ENCODE results near the gene PXN. TPM values are rescaled to one million over a fixed set of nuclear protein-coding genes. Genes with fewer than 3 reads are reported as not detected.
A peak's percentile ranks its signal among the peaks of the same experiment; 100 is the strongest.
"Not testable (repeated sequence)": the region's sequence is repeated elsewhere in the genome, so short reads cannot be mapped to it uniquely, and the experiment has no call there.

Gene PXN
- total and polyA plus RNA-seq, 2 experiments from 2014 or later = 87.2 to 134 TPM

GRCh38 chr12:120196363-120196762 is 69.2 kb downstream of the PXN start:
- no peak for TF ChIP-seq EZH2 (IDR thresholded peaks at IDR 0.05; ENCODE audit: insufficient read depth, poor library complexity, severe bottlenecking)
- TF ChIP-seq EZH2phosphoT487 (IDR thresholded peaks at IDR 0.05; ENCODE audit: insufficient read depth, low read depth) = no peak
- Histone ChIP-seq H3K4me3 (no peak overlapping the region), H3K27me3 (replicated peaks; ENCODE audit: insufficient read depth) (no peaks in the 10 kb centered on the region), H3F3A (ENCODE audit: insufficient read depth) (peaks cover 65% of the 10 kb centered on the region), H3K9ac (peak overlapping the region; percentile 96), H4K20me1 (ENCODE audit: insufficient read depth) (no peaks in the 10 kb centered on the region; the same call in 1 of the 2 replicates), H3K36me3 (ENCODE audit: low read depth) (peaks cover 39% of the 10 kb centered on the region), H3K9me3 (ENCODE audit: low read depth) (no peaks in the 10 kb centered on the region), H3K9me2 (ENCODE audit: insufficient read depth) (no peaks in the 10 kb centered on the region), H3K4me1 (ENCODE audit: insufficient read depth) (peaks cover 52% of the 10 kb centered on the region), H2AFZ (no peak overlapping the region), H3K27ac (peak overlapping the region; percentile 93), H3K79me2 (ENCODE audit: insufficient read depth) (peaks cover 88% of the 10 kb centered on the region), H3K4me2 (ENCODE audit: unreplicated experiment) (no peak overlapping the region)
- no peak for DNase-seq
- in situ Hi-C loops (cut with MboI) = no loop called here
- 62 to 67% methylated on average over 1 of the region's 1 CpG for whole genome bisulfite sequencing, 2 experiments (ENCODE audit: low coverage in 1 of 2, low lambda C conversion rate in 2 of 2, missing lambda C conversion rate in 2 of 2)

- no peak for TF ChIP-seq EZH2 (IDR thresholded peaks at IDR 0.05; ENCODE audit: insufficient read depth, poor library complexity, severe bottlenecking)
- no peak for TF ChIP-seq EZH2phosphoT487 (IDR thresholded peaks at IDR 0.05; ENCODE audit: insufficient read depth, low read depth)
- Histone ChIP-seq H3K36me3 (ENCODE audit: low read depth) (peaks cover 41% of the 10 kb centered on the region), H4K20me1 (ENCODE audit: insufficient read depth) (no peaks in the 10 kb centered on the region; the same call in 1 of the 2 replicates), H3K4me1 (ENCODE audit: insufficient read depth) (peaks cover 52% of the 10 kb centered on the region), H3K27me3 (replicated peaks; ENCODE audit: insufficient read depth) (no peaks in the 10 kb centered on the region), H2AFZ (peak within 1 kb of the TSS; percentile 44), H3K4me3 (peak within 1 kb of the TSS; percentile 83), H3K79me2 (ENCODE audit: insufficient read depth) (peaks cover 92% of the 10 kb centered on the region), H3F3A (ENCODE audit: insufficient read depth) (peaks cover 61% of the 10 kb centered on the region), H3K9ac (peak within 1 kb of the TSS; percentile 96), H3K4me2 (ENCODE audit: unreplicated experiment) (peak within 1 kb of the TSS; percentile 94), H3K27ac (peak within 1 kb of the TSS; percentile 93), H3K9me2 (ENCODE audit: insufficient read depth) (no peaks in the 10 kb centered on the region), H3K9me3 (ENCODE audit: low read depth) (no peaks in the 10 kb centered on the region)
- in situ Hi-C loops (cut with MboI) = no loop called here
- DNase-seq = peak; percentile 91
- WGBS, 2 experiments (ENCODE audit: low coverage in 1 of 2, low lambda C conversion rate in 2 of 2, missing lambda C conversion rate in 2 of 2) = 2 to 3% methylated on average over 56 to 60 of the region's 62 CpGs
Observed at GRCh38 chr12:120194534-120195395, 70.8 kb downstream of the PXN start, which contains the start of gene GCN1. GCN1 (minus strand) TSS chr12:120194715; CDS start chr12:120194697, 18 bp downstream.

DNA sequence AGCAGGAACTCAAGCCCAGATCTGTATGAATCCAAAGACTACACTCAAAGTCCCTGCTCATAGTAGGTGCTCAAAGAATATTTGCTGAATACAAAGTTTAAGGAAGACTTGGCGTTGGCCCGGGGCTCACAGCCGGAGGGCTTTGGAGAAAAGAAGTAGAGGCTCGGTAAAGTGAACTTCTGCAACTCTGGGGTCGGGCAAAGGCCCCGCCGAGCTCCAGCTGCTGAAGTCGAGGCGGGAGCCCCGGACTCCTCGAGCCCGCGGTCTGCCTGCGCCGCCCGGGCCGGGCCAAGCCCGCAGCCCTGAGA is 71.3 kb downstream of the PXN start:
- Histone ChIP-seq H2AFZ (peak overlapping the region; percentile 44; the same call in 1 of the 2 replicates), H3K27ac (peak overlapping the region; percentile 93), H3K9me3 (ENCODE audit: low read depth) (no peaks in the 10 kb centered on the region), H3K4me1 (ENCODE audit: insufficient read depth) (peaks cover 46% of the 10 kb centered on the region), H3K27me3 (replicated peaks; ENCODE audit: insufficient read depth) (no peaks in the 10 kb centered on the region), H3K4me3 (peak overlapping the region; percentile 83), H3K9me2 (ENCODE audit: insufficient read depth) (no peaks in the 10 kb centered on the region), H4K20me1 (ENCODE audit: insufficient read depth) (no peaks in the 10 kb centered on the region), H3K79me2 (ENCODE audit: insufficient read depth) (peaks cover 92% of the 10 kb centered on the region), H3K36me3 (ENCODE audit: low read depth) (peaks cover 40% of the 10 kb centered on the region), H3K4me2 (ENCODE audit: unreplicated experiment) (peak overlapping the region; percentile 94), H3F3A (ENCODE audit: insufficient read depth) (peaks cover 55% of the 10 kb centered on the region), H3K9ac (peak overlapping the region; percentile 96)
- in situ Hi-C loops (cut with MboI) = no loop called here
- WGBS, 2 experiments (ENCODE audit: low coverage in 1 of 2, low lambda C conversion rate in 2 of 2, missing lambda C conversion rate in 2 of 2) = 1 to 2% methylated on average over 18 of the region's 18 CpGs
- no peak for DNase-seq
- TF ChIP-seq EZH2phosphoT487 (IDR thresholded peaks at IDR 0.05; ENCODE audit: insufficient read depth, low read depth) (no peak), EZH2 (IDR thresholded peaks at IDR 0.05; ENCODE audit: insufficient read depth, poor library complexity, severe bottlenecking) (no peak)

DNA sequence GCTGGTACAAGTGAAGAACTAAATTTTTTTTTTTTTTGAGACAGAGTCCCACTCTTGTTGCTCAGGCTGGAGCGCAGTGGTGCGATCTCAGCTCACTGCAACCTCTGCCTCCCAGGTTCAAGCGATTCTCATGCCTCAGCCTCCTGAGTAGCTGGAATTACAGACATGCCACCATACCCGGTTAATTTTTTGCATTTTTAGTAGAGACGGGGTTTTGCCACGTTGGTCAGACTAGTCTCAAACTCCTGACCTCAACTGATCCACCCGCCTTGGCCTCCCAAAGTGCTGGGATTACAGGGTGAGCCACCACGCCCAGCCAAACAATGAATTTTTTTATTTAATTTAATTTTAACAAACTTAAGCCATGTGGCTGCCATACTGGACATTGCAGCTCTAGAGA is 72.2 kb downstream of the PXN start:
- Histone ChIP-seq H3K4me3 (peak overlapping the region; percentile 83), H3F3A (ENCODE audit: insufficient read depth) (peaks cover 47% of the 10 kb centered on the region), H3K9ac (peak overlapping the region; percentile 96), H3K36me3 (ENCODE audit: low read depth) (peaks cover 31% of the 10 kb centered on the region), H3K79me2 (ENCODE audit: insufficient read depth) (peaks cover 92% of the 10 kb centered on the region), H3K4me1 (ENCODE audit: insufficient read depth) (peaks cover 37% of the 10 kb centered on the region), H3K4me2 (ENCODE audit: unreplicated experiment) (peak overlapping the region; percentile 94)
- in situ Hi-C loops (cut with MboI); H3K27me3 ChIP-seq (replicated peaks; ENCODE audit: insufficient read depth); H2AFZ ChIP-seq; H3K9me3 ChIP-seq (ENCODE audit: low read depth); H3K27ac ChIP-seq; DNase-seq; H3K9me2 ChIP-seq (ENCODE audit: insufficient read depth); H4K20me1 ChIP-seq (ENCODE audit: insufficient read depth): not testable (repeated sequence)
- 82 to 88% methylated on average over 8 of the region's 8 CpGs for WGBS, 2 experiments (ENCODE audit: low coverage in 1 of 2, low lambda C conversion rate in 2 of 2, missing lambda C conversion rate in 2 of 2)

Data from GM23248 (cell line).